ENCODE measurements around the gene KCNQ1.

Gene KCNQ1

DNA sequence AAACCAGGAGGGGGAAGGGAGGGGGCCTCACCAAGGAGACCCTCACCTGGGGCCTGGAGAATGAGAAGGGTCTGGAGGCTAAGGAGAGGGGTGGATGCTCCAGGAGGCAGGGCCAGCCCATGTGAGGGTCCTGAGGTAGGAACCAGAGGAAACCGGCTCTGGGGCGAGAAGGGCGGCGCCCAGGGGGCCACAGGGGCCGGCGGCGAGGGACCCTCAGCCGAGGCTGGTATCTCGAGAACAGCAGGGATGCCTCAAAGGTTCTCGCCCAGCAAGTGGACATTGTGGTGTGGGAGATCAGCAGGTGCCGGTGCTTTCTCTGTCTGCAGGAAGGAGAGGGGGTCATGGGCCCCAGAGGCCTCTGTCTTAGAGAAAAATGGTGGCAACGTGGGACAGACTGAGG is 392.8 kb downstream of the KCNQ1 start:
- H3K36me3 ChIP-seq (ENCODE audit: insufficient read depth, low read length) = no peaks in the 10 kb centered on the region
- DNase-seq = no peak
- ATAC-seq (ENCODE audit: insufficient read depth, low read depth) = no peak
- no peaks in the 10 kb centered on the region for H3K4me1 ChIP-seq (ENCODE audit: insufficient read depth, low read length)
- H3K4me3 ChIP-seq (ENCODE audit: low read depth in 1 of 2, low read length in 2 of 2) = no peak overlapping the region
- H3K9me3 ChIP-seq (ENCODE audit: insufficient read depth, low read length, severe bottlenecking) = no peaks in the 10 kb centered on the region
- no peak overlapping the region for H3K4me2 ChIP-seq (ENCODE audit: insufficient read depth, low read length)
- TF ChIP-seq, protein P1, sequence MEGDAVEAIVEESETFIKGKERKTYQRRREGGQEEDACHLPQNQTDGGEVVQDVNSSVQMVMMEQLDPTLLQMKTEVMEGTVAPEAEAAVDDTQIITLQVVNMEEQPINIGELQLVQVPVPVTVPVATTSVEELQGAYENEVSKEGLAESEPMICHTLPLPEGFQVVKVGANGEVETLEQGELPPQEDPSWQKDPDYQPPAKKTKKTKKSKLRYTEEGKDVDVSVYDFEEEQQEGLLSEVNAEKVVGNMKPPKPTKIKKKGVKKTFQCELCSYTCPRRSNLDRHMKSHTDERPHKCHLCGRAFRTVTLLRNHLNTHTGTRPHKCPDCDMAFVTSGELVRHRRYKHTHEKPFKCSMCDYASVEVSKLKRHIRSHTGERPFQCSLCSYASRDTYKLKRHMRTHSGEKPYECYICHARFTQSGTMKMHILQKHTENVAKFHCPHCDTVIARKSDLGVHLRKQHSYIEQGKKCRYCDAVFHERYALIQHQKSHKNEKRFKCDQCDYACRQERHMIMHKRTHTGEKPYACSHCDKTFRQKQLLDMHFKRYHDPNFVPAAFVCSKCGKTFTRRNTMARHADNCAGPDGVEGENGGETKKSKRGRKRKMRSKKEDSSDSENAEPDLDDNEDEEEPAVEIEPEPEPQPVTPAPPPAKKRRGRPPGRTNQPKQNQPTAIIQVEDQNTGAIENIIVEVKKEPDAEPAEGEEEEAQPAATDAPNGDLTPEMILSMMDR (IDR thresholded peaks at IDR 0.05; ENCODE audit: borderline replicate concordance, extremely low read depth, low read length, poor library complexity, severe bottlenecking) = no peak
- no peak for TF ChIP-seq EZH2 (IDR thresholded peaks at IDR 0.05; ENCODE audit: borderline replicate concordance, low read depth, low read length, severe bottlenecking)
- no peaks in the 10 kb centered on the region for H3K27me3 ChIP-seq (ENCODE audit: insufficient read depth, low read length, poor library complexity)
- H3K79me2 ChIP-seq (ENCODE audit: insufficient read depth, low read length) = no peaks in the 10 kb centered on the region
- H2AFZ ChIP-seq (ENCODE audit: low read depth, low read length) = no peak overlapping the region
- H4K20me1 ChIP-seq (ENCODE audit: insufficient read depth, low read length) = peaks cover 4% of the 10 kb centered on the region; the same call in 1 of the 2 replicates
- no peak overlapping the region for H3K27ac ChIP-seq (ENCODE audit: low read length)
- no peak overlapping the region for H3K9ac ChIP-seq (ENCODE audit: low read depth, low read length)

DNA sequence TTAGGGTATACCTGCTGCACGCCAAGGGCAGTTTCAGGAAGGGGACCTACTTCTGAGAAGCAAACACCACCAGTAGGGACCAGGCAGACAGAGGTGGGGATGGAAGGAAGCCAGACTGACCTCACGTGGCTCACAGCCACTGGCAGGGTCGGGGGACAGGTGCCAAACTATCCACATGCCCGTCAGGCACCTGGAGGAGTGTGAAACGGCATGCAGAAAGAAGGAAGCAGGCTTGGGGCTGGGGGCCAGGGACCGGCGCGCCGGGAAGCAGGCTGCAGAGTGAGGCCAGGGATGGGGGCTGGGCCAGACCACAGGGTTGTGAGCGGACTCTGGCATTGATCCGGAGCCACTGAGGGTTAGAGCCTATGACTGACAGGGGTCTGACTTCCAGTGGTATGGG is 393.3 kb downstream of the KCNQ1 start:
- ATAC-seq (ENCODE audit: insufficient read depth, low read depth) (no peak), DNase-seq (no peak)
- Histone ChIP-seq H3K27me3 (ENCODE audit: insufficient read depth, low read length, poor library complexity) (no peaks in the 10 kb centered on the region), H3K79me2 (ENCODE audit: insufficient read depth, low read length) (no peaks in the 10 kb centered on the region), H3K9ac (ENCODE audit: low read depth, low read length) (no peak overlapping the region), H3K36me3 (ENCODE audit: insufficient read depth, low read length) (no peaks in the 10 kb centered on the region), H3K9me3 (ENCODE audit: insufficient read depth, low read length, severe bottlenecking) (no peaks in the 10 kb centered on the region), H3K4me2 (ENCODE audit: insufficient read depth, low read length) (no peak overlapping the region), H4K20me1 (ENCODE audit: insufficient read depth, low read length) (0 out of 2 replicates have a peak, but pooled peaks cover 4% of the 10 kb centered on the region), H3K4me1 (ENCODE audit: insufficient read depth, low read length) (no peaks in the 10 kb centered on the region), H3K4me3 (ENCODE audit: low read depth in 1 of 2, low read length in 2 of 2) (no peak overlapping the region), H2AFZ (ENCODE audit: low read depth, low read length) (no peak overlapping the region), H3K27ac (ENCODE audit: low read length) (no peak overlapping the region)
- TF ChIP-seq, protein P1 (IDR thresholded peaks at IDR 0.05; ENCODE audit: borderline replicate concordance, extremely low read depth, low read length, poor library complexity, severe bottlenecking) = no peak

DNA sequence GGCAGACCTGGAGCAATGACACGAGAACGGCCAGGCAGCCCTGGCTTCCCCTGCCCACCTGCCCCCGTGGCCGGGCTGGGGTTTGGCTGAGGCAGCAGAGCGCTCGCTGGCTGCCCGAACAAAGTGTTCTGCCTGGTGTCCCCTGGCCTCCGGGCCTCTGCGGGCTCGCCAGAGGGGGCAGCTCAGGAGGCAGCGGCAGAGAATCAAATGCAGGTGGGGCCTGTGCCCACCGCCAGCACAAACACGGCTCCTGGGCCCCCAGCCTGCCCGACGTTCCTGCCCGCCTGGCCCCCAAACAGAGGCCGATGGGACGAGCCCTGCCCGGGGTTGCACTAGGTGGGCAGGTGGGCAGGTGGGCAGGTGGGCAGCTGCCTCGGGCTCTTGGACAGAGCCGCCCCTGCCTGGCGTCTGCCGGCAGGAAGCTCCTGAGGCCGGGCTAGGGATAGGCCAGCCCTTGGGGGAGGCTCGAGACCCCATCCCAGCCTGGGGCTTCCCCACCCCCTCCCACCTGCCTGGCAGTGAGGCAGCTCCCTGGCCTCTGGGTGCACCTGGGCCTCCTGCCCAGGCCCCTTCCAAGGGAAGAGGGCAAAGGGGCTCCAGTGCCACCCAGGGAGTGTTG is 394.0 kb downstream of the KCNQ1 start:
- DNase-seq = no peak

More for the DNA sequence above, 394.0 kb downstream of the KCNQ1 start:
- Histone ChIP-seq H3K79me2 (ENCODE audit: insufficient read depth, low read length) (no peaks in the 10 kb centered on the region), H4K20me1 (ENCODE audit: insufficient read depth, low read length) (0 out of 2 replicates have a peak, but pooled peaks cover 4% of the 10 kb centered on the region), H3K27me3 (ENCODE audit: insufficient read depth, low read length, poor library complexity) (no peaks in the 10 kb centered on the region), H3K9ac (ENCODE audit: low read depth, low read length) (no peak overlapping the region), H3K36me3 (ENCODE audit: insufficient read depth, low read length) (no peaks in the 10 kb centered on the region), H3K4me1 (ENCODE audit: insufficient read depth, low read length) (no peaks in the 10 kb centered on the region), H3K4me3 (ENCODE audit: low read depth in 1 of 2, low read length in 2 of 2) (no peak overlapping the region), H2AFZ (ENCODE audit: low read depth, low read length) (no peak overlapping the region), H3K4me2 (ENCODE audit: insufficient read depth, low read length) (no peak overlapping the region), H3K9me3 (ENCODE audit: insufficient read depth, low read length, severe bottlenecking) (no peaks in the 10 kb centered on the region), H3K27ac (ENCODE audit: low read length) (no peak overlapping the region)
- ATAC-seq (ENCODE audit: insufficient read depth, low read depth) = no peak
- TF ChIP-seq EZH2 (IDR thresholded peaks at IDR 0.05; ENCODE audit: borderline replicate concordance, low read depth, low read length, severe bottlenecking) = no peak
- TF ChIP-seq, protein P1 (IDR thresholded peaks at IDR 0.05; ENCODE audit: borderline replicate concordance, extremely low read depth, low read length, poor library complexity, severe bottlenecking) = no peak
